Measurements from ENCODE around the gene UQCC2.

GRCh38 chr6:33667072-33667471 is 44.4 kb downstream of the UQCC2 start:
- TF ChIP-seq CTCF (IDR thresholded peaks at IDR 0.05) (no peak), POLR2A (IDR thresholded peaks at IDR 0.05) (no peak), POLR2AphosphoS5 (IDR thresholded peaks at IDR 0.05) (no peak), EP300 (IDR thresholded peaks at IDR 0.05) (no peak)

All from suprapubic skin (tissue), 4 donors.